Left forelimb (tissue), 1 donor: ENCODE results near the gene SLC15A2.
"Not testable (repeated sequence)": the region's sequence is repeated elsewhere in the genome, so short reads cannot be mapped to it uniquely, and the experiment has no call there.

Experiments used
- DNase-seq: peaks from one replicate; pipeline ENCODE4 v3.0.0-alpha.2; 2018; ENCODE audit warnings: low spot score

Gene SLC15A2

DNA sequence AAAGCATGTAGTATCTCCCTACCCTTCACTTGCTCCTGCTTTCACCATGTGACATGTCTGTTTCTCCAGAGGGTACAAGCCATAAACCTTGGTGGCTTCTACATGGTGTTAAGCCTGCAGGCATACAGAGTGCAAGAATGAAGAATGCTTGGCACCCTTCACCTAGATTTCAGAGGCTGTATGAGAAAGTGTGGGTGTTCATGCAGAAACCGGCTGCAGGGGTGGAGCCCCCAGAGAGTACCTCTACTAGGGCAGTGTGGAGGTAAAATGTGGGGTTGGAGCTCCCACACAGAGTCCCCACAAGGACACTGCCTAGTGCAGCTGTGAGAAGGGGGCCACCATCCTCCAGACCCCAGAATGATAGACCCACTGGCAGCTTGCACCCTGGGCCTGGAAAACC lies 32.2 kb downstream of the SLC15A2 start:
- no peak for DNase-seq

DNA sequence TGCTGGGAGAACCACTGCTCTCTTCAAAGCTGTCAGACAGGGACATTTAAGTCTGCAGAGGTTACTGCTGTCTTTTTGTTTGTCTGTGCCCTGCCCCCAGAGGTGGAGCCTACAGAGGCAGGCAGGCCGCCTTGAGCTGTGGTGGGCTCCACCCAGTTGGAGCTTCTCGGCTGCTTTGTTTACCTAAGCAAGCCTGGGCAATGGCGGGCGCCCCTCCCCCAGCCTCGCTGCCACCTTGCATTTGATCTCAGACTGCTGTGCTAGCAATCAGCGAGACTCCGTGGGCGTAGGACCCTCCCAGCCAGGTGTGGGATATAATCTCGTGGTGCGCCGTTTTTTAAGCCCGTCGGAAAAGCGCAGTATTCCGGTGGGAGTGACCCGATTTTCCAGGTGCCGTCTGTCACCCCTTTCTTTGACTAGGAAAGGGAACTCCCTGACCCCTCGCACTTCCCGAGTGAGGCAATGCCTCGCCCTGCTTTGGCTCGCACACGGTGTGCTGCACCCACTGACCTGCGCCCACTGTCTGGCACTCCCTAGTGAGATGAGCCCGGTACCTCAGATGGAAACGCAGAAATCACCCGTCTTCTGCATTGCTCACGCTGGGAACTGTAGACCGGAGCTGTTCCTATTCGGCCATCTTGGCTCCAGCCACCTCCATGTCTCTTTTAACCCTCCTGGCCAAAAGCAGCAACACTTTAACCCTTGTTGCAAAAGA lies 44.1 kb downstream of the SLC15A2 start:
- DNase-seq, result not testable (repeated sequence)

DNA sequence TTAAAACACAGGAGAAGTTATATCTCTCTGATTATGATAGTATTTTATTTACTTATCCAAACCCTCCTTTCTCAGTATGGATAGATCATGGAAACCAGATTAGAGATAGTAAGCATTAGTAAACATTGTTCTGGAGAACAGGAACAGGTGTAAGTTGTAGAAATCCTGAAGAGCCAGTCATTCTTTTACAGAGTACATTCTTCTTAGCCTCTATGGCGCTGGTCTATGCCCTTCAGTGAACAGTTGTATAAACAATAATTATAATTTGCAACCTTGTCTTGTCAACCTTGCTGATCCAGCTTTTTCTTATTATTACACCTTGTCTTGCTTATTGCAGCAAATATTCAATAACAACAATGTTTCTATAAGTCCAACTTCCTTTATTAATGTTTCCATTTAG lies 47.4 kb downstream of the SLC15A2 start:
- no peak for DNase-seq

DNA sequence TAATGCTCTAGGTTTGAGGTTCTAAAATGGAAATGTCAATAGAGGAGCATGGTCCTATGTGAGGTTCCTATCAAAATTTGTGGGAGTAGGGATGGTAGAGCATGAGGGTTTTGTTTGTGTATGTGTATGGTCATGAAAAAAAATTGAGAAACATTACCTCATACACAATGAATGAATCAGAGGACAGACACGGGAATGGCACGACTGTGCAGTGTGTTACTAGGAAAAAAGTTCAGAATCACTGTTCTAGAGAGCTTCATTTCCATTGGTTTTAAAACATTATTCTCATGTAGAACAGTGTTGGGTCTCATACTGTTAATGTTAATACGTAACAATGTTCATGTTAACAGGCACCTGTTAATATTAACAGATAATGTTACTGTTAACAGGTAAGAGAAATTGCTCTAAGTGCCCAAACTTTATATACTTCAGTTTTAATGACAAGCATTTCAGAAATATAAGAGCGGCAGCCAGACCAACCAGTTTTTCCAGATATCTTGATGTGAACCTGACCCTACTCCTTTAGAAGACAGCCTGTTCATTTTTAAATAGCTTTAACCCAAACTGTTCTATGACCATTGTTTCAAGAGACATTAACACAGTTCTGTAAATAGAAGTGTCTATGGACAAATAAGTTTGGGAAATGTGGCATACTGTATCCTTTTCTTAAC lies 48.0 kb downstream of the SLC15A2 start:
- no peak for DNase-seq

- no peak for DNase-seq
Measured at GRCh38 chr3:121943431-121943830, 49.2 kb downstream of the SLC15A2 start.

- no peak for DNase-seq
Measured at GRCh38 chr3:121948641-121949040, 54.4 kb downstream of the SLC15A2 start.

GRCh38 chr3:121951291-121951919 lies 57.2 kb downstream of the SLC15A2 start:
- DNase-seq, result no peak

GRCh38 chr3:121956363-121956762 lies 62.2 kb downstream of the SLC15A2 start:
- no peak for DNase-seq

DNA sequence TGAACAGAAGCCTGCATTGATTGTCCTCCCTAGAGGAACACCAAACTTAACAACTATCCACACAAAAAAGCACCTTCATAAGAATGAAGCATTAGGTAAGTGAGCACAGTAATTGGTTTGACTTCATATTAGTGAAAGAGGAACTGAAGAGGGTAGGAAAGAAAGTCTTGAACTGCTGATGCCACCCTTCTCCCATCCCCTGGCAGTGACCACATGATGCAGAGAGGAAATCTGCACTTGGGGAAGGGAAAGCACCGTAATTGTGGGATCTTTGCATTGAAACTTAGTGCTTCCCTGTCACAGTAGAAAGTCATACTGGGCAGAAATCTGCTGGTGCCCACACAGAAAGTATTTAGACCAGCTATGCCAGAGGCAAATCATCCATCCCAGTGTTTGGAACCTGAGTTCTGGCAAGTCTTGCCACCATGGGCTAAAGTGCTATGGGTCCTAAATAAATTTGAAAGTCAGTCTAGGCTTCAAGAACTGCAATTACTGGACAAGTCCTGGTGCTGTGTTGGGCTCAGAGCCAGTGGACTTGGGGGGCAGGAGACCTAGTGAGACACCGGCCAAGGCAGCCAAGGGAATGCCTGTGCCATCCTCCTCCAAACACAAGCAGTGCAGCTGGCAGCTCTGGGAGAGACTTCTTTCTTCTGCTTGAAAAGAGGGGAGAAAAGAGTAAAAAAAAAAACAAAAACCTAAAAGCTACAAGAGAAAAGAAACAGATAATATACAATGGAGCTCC lies 63.6 kb downstream of the SLC15A2 start:
- DNase-seq, result no peak

GRCh38 chr3:121958801-121959200 lies 64.6 kb downstream of the SLC15A2 start:
- no peak for DNase-seq

GRCh38 chr3:121961283-121961682 lies 67.1 kb downstream of the SLC15A2 start:
- no peak for DNase-seq

DNA sequence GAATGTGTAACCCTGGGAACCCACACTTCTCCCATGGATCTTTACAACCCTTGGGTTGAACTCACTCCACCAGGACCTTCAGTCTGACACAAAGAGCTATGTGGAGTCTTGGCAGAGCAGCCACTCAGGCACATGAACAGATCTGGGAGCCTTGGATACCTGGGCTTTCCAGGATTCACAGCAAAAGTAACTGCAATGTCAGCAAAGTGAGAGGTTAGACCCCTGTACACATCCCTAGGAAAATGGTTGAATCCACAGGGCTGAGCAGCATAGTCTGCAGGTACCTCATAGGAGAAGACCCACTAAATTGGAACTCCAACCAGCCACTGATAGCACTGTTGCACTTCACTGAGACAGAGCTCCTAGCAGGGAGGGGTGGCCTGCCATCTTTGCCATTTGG lies 68.2 kb downstream of the SLC15A2 start:
- DNase-seq, result no peak

- DNase-seq, result no peak
Measured at GRCh38 chr3:121963608-121964007, 69.4 kb downstream of the SLC15A2 start.

GRCh38 chr3:121969631-121970030 lies 75.4 kb downstream of the SLC15A2 start:
- no peak for DNase-seq

GRCh38 chr3:121970047-121970446 lies 75.8 kb downstream of the SLC15A2 start:
- DNase-seq, result no peak

DNA sequence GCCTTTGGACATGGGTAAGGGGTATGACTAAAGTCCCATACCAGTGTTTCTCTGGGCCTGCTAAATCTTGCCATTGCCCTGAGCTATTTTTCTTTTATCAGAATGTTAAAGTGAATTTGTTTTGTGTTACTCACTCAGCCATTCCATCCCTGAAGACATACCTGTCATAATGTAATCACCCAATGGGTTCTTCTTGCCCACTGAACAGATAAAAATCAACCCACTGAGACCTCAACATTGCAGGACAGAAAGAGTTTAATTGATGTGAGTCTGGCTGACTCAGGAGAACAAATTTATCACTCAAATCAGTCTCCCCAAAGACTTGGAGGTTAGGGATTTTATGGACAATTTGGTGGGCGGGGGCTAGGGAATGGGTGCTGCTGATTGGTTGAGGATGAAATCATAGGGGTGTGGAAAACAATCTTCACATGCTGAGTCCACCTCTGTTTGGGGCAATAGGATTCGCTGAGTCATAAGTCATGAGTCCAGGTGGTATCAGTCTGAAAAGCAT lies 80.5 kb downstream of the SLC15A2 start:
- DNase-seq, result no peak

- no peak for DNase-seq
Measured at GRCh38 chr3:121975702-121976302, 81.6 kb downstream of the SLC15A2 start.

DNA sequence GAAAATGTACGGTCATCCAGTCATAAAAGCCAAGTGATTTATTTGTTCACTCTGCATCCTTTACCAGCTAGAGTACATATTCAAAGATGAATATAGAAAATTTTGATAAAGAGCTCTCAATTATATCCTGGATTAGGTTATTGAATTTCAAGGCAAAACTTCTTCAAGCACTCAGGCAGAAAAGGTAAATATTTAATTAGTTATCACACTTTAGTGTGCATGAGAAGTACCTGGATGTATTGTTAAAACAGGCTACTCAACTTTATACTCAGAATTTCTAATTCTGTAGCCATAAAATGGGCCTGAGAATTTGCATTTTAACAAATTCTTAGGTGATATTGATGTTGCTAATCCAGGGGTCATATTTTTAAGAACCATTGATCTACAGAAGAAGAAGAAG lies 82.5 kb downstream of the SLC15A2 start:
- no peak for DNase-seq

DNA sequence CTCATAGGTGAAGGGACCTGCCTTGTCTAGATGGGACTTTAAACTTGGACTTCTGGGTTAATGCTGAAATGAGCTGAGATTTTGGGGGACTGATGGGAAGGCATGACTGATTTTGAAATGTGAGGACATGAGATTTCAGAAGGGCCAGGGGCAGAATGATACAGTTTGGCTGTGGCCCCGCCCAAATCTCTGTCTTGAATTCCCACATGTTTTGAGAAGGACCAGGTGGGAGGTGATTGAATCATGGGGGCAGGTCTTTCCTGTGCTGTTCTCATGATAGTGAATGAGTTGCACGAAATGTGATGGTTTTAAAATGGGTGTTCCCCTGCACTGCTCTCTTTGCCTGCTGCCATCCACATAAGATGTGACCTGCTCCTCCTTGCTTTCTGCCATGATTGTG lies 85.0 kb downstream of the SLC15A2 start:
- DNase-seq, result no peak

GRCh38 chr3:121979734-121980449 lies 85.7 kb downstream of the SLC15A2 start:
- DNase-seq, result no peak

GRCh38 chr3:121980450-121980796 lies 86.2 kb downstream of the SLC15A2 start:
- no peak for DNase-seq
